ENCODE data around the gene AP3B1.

GRCh38 chr5:78271766-78272165, 22.7 kb downstream of the AP3B1 start:
- TF ChIP-seq POLR2AphosphoS5 (IDR thresholded peaks at IDR 0.05; ENCODE audit: low read depth, low read length) (no peak), TAF1 (IDR thresholded peaks at IDR 0.05; ENCODE audit: low read depth, low read length) (no peak), ZNF274 (IDR thresholded peaks at IDR 0.05; ENCODE audit: borderline replicate concordance, extremely low read depth, low read length) (no peak), CTCF (IDR thresholded peaks at IDR 0.05; ENCODE audit: control extremely low read depth in 1 of 3, insufficient read depth in 1 of 3, low read depth in 1 of 3, low read length in 3 of 3) (no peak), BRCA1 (IDR thresholded peaks at IDR 0.05; ENCODE audit: low read depth, low read length) (no peak), RAD21 (IDR thresholded peaks at IDR 0.05 in 1 of 2, conservative IDR thresholded peaks at IDR 0.05 in 1 of 2; ENCODE audit: low read depth in 2 of 2, low read length in 2 of 2) (no peak), POLR2A (IDR thresholded peaks at IDR 0.05; ENCODE audit: control extremely low read depth in 1 of 2, low read depth in 2 of 2, low read length in 2 of 2) (no peak), GABPA (IDR thresholded peaks at IDR 0.05; ENCODE audit: borderline replicate concordance, insufficient read depth, low read length) (no peak), KDM5A (IDR thresholded peaks at IDR 0.05; ENCODE audit: low read length) (no peak), TEAD4 (IDR thresholded peaks at IDR 0.05; ENCODE audit: low read depth, low read length) (no peak), EZH2 (IDR thresholded peaks at IDR 0.05; ENCODE audit: low read depth, low read length, severe bottlenecking) (no peak), MAX (IDR thresholded peaks at IDR 0.05) (no peak), RNF2 (IDR thresholded peaks at IDR 0.05; ENCODE audit: borderline replicate concordance, low read depth, low read length, missing control alignments, poor library complexity, severe bottlenecking) (no peak), CHD7 (IDR thresholded peaks at IDR 0.05; ENCODE audit: insufficient replicate concordance, low read length) (peak; percentile 86)

All from H1 (cell line).